CD14-positive monocyte (primary cell): Measurements from ENCODE around the gene TMTC1. TPM values are rescaled to one million over a fixed set of nuclear protein-coding genes. Genes with fewer than 3 reads are reported as not detected.

Experiments used
- DNase-seq, 3 donors: peaks; one replicate each; pipeline ENCODE4 v3.0.0-alpha.2; 2011 to 2022
- H2AFZ ChIP-seq: 2 replicates; pipeline ENCODE4 v1.6.0; 2012; ENCODE audit warnings: mild to moderate bottlenecking, low read depth, low read length, inconsistent platforms; ENCODE audit not compliant: insufficient read depth, poor library complexity, severe bottlenecking
- H3K27ac ChIP-seq, 2 donors: 1 replicate in 1 of 2; 2 replicates in 1 of 2; pipeline ENCODE4 v1.5.1; 2012 to 2013; ENCODE audit warnings: low read length in 2 of 2, control low read depth in 1 of 2, inconsistent platforms in 1 of 2, low read depth in 1 of 2, mild to moderate bottlenecking in 1 of 2
- H3K27me3 ChIP-seq, 2 donors: one replicate each; pipeline versions ENCODE4 v1.6.0 to v1.6.1; 2011 to 2013; ENCODE audit warnings: low read length in 2 of 2; ENCODE audit not compliant: control insufficient read depth in 2 of 2, insufficient read depth in 2 of 2
- H3K36me3 ChIP-seq, 2 donors: replicated peaks in 1 of 2; 1 replicate in 1 of 2; 2 replicates in 1 of 2; pipeline versions ENCODE4 v1.5.1 to v1.6.1; 2012 to 2013; ENCODE audit warnings: low read length in 2 of 2, control low read depth in 1 of 2, inconsistent platforms in 1 of 2, mild to moderate bottlenecking in 1 of 2; ENCODE audit not compliant: insufficient read depth in 2 of 2, control insufficient read depth in 1 of 2
- H3K4me1 ChIP-seq, 2 donors: 1 replicate in 1 of 2; 2 replicates in 1 of 2; pipeline versions ENCODE4 v1.5.1 to v1.6.1; 2012 to 2013; ENCODE audit warnings: low read length in 2 of 2, control low read depth in 1 of 2, inconsistent platforms in 1 of 2, mild to moderate bottlenecking in 1 of 2, moderate library complexity in 1 of 2; ENCODE audit not compliant: insufficient read depth in 2 of 2, control insufficient read depth in 1 of 2
- H3K4me2 ChIP-seq: replicated peaks from 2 replicates; pipeline ENCODE3; 2012; ENCODE audit warnings: low read length, moderate library complexity, mild to moderate bottlenecking; ENCODE audit not compliant: poor library complexity, severe bottlenecking; ENCODE audit errors: extremely low read depth
- H3K4me3 ChIP-seq, 3 experiments: fragments of 200-600 bp in 1 of 3; sonication (generic) in 1 of 3; replicated peaks in 1 of 3; 1 replicate in 2 of 3; 2 replicates in 1 of 3; pipeline ENCODE4 v1.5.1; 2011 to 2013; ENCODE audit warnings: low read length in 3 of 3, mild to moderate bottlenecking in 3 of 3, control low read depth in 2 of 3, low read depth in 2 of 3, inconsistent platforms in 1 of 3, moderate library complexity in 1 of 3
- H3K79me2 ChIP-seq: 2 replicates; pipeline ENCODE4 v1.6.0; 2012; ENCODE audit warnings: mild to moderate bottlenecking, control low read depth, inconsistent platforms, low read length, moderate library complexity; ENCODE audit not compliant: insufficient read depth
- H3K9ac ChIP-seq: 2 replicates; pipeline ENCODE4 v1.6.0; 2017; ENCODE audit warnings: low read length, mild to moderate bottlenecking; ENCODE audit not compliant: insufficient read depth, poor library complexity, severe bottlenecking
- H3K9me3 ChIP-seq, 2 donors: replicated peaks in 1 of 2; 1 replicate in 1 of 2; 2 replicates in 1 of 2; pipeline versions ENCODE4 v1.5.1 to v1.6.1; 2012 to 2013; ENCODE audit warnings: low read length in 2 of 2, control low read depth in 1 of 2; ENCODE audit not compliant: control insufficient read depth in 1 of 2, insufficient read depth in 1 of 2
- H4K20me1 ChIP-seq: 2 replicates; pipeline ENCODE4 v1.6.0; 2012; ENCODE audit warnings: mild to moderate bottlenecking, low read length, control low read depth, moderate library complexity; ENCODE audit not compliant: insufficient read depth
- H3K27ac Mint-ChIP-seq, 7 donors: one replicate each; pipeline ENCODE4 v1.8.0; 2020; ENCODE audit warnings: mild to moderate bottlenecking in 7 of 7, mixed read lengths in 7 of 7, moderate library complexity in 6 of 7, inconsistent platforms in 2 of 7
- H3K27me3 Mint-ChIP-seq, 3 donors: one replicate each; pipeline ENCODE4 v1.8.0; 2021 to 2022; ENCODE audit warnings: low read depth in 3 of 3, mild to moderate bottlenecking in 3 of 3, mixed read lengths in 3 of 3, moderate library complexity in 3 of 3, inconsistent platforms in 1 of 3
- H3K36me3 Mint-ChIP-seq, 2 donors: one replicate each; pipeline ENCODE4 v1.8.0; 2020; ENCODE audit warnings: mixed read lengths in 2 of 2, inconsistent platforms in 1 of 2, mild to moderate bottlenecking in 1 of 2
- H3K4me1 Mint-ChIP-seq: one replicate; pipeline ENCODE4 v1.8.0; 2020; ENCODE audit warnings: mild to moderate bottlenecking, mixed read lengths
- H3K4me3 Mint-ChIP-seq, 2 donors: one replicate each; pipeline ENCODE4 v1.8.0; 2020; ENCODE audit warnings: mild to moderate bottlenecking in 2 of 2, mixed read lengths in 2 of 2, moderate library complexity in 1 of 2
- H3K9me3 Mint-ChIP-seq, 7 donors: one replicate each; pipeline ENCODE4 v1.8.0; 2020 to 2022; ENCODE audit warnings: mixed read lengths in 7 of 7, mild to moderate bottlenecking in 6 of 7, moderate library complexity in 6 of 7, inconsistent platforms in 2 of 7
- CTCF ChIP-seq: fragments of 200-600 bp; IDR thresholded peaks from one replicate; pipeline ENCODE4 v1.8.0; 2022; ENCODE audit warnings: antibody characterized with exemption, mild to moderate bottlenecking
- WGBS: methylation state at CpG from one replicate; pipeline ENCODE4 v1.1.5; 2013; ENCODE audit warnings: missing lambda C conversion rate; ENCODE audit not compliant: insufficient coverage; 5-methylcytosine and 5-hydroxymethylcytosine counted together
- intact Hi-C, 2 donors: fragments of 100-400 bp; cut with micrococcal nuclease; formaldehyde crosslinking; loops; one replicate each; pipeline versions ENCODE4 v1.15.0 to v1.15.1; 2023
- polyA plus RNA-seq, 3 donors: library from polyadenylated mRNA; depleted of rRNA in 1 of 3; unstranded in 2 of 3; stranded (reverse) in 1 of 3; fragments of 300-500 nt in 2 of 3; fragments of >200 nt in 1 of 3; fragmentation: Illumina TruSeq in 2 of 3; gene quantifications; 1 replicate in 2 of 3; 2 replicates in 1 of 3; pipeline ENCODE4 v1.2.3, GENCODE V29; 2012 to 2021

Gene TMTC1
- polyA plus RNA-seq, 3 donors = 0.57 to 5.6 (median 2.1) TPM

GRCh38 chr12:29531471-29531870, 252.3 kb downstream of the TMTC1 start:
- no CpG with 5 or more reads among the region's 1 CpG for WGBS
- H3K27me3 Mint-ChIP-seq = peaks cover 0 to 10% (median 0%) of the 10 kb centered on the region in 3 donors

DNA sequence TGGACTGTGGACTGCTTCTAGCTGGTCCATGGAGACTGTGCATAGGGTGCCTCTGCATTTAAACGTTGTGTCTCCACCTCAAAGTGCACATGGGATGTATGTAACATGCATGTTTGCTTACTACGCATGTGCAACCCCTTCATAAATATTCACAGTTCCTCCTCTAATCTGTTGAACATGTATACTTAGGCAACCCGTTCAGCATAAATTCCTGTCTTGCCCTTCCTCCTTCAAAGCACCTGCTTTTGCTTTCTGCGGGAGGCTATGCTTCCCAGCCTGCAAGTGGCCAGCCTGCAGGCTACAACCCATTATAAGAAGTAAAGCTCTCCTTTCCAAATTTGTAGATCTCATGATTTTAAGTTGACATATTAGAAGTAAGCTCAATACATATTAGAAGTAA, 253.3 kb downstream of the TMTC1 start:
- no peak for TF ChIP-seq CTCF

More at GRCh38 chr12:29531471-29531870, 252.3 kb downstream of the TMTC1 start:
- no peak overlapping the region for H2AFZ ChIP-seq
- Mint-ChIP-seq H3K4me1 (peaks cover 5% of the 10 kb centered on the region), H3K4me3 (no peak overlapping the region), H3K9me3 (no peaks in the 10 kb centered on the region), H3K36me3 (no peaks in the 10 kb centered on the region), H3K27ac (no peak overlapping the region)
- H3K36me3 ChIP-seq = no peaks in the 10 kb centered on the region
- H3K4me2 ChIP-seq = no peak overlapping the region
- H3K4me1 ChIP-seq = no peaks in the 10 kb centered on the region
- no peak for DNase-seq
- H3K9me3 ChIP-seq = no peaks in the 10 kb centered on the region
- H3K79me2 ChIP-seq = no peaks in the 10 kb centered on the region
- TF ChIP-seq CTCF = no peak
- no peak overlapping the region for H3K4me3 ChIP-seq
- H3K27ac ChIP-seq = no peak overlapping the region
- H3K9ac ChIP-seq = no peak overlapping the region
- H4K20me1 ChIP-seq = no peaks in the 10 kb centered on the region
- peaks cover 0 to 2% of the 10 kb centered on the region in 2 donors for H3K27me3 ChIP-seq
- intact Hi-C loops = no loop called here

More for the DNA sequence above, 253.3 kb downstream of the TMTC1 start:
- H3K4me1 Mint-ChIP-seq = peaks cover 5% of the 10 kb centered on the region
- Histone ChIP-seq H3K27me3 (peaks cover 0 to 2% of the 10 kb centered on the region in 2 donors), H3K9me3 (no peaks in the 10 kb centered on the region), H3K4me3 (no peak overlapping the region), H3K79me2 (no peaks in the 10 kb centered on the region), H3K4me1 (no peaks in the 10 kb centered on the region), H3K4me2 (no peak overlapping the region), H2AFZ (no peak overlapping the region), H3K9ac (no peak overlapping the region), H3K27ac (no peak overlapping the region), H4K20me1 (no peaks in the 10 kb centered on the region), H3K36me3 (no peaks in the 10 kb centered on the region)
- 100% methylated on average over 3 of the region's 4 CpGs for WGBS
- peak overlapping the region in 1 of 7 donors; percentile 48 for H3K27ac Mint-ChIP-seq
- no peak for DNase-seq
- intact Hi-C loops = no loop called here
- H3K9me3 Mint-ChIP-seq = no peaks in the 10 kb centered on the region
- H3K27me3 Mint-ChIP-seq = peaks cover 0 to 10% (median 0%) of the 10 kb centered on the region in 3 donors
- no peaks in the 10 kb centered on the region for H3K36me3 Mint-ChIP-seq
- H3K4me3 Mint-ChIP-seq = no peak overlapping the region
